ENCODE measurements around the gene SERPINB3. TPM values are rescaled to one million over a fixed set of nuclear protein-coding genes. Genes with fewer than 3 reads are reported as not detected.
"Not testable (repeated sequence)": the region's sequence is repeated elsewhere in the genome, so short reads cannot be mapped to it uniquely, and the experiment has no call there.

The SERPINB3 gene
- total RNA-seq, 1 donor from 2014 or later, result not detected

- H3K9me3 Mint-ChIP-seq; H3K4me3 Mint-ChIP-seq; H3K36me3 Mint-ChIP-seq (ENCODE audit: low read depth); intact Hi-C loops (cut with micrococcal nuclease); ATAC-seq (ENCODE audit: low read depth); H3K4me1 Mint-ChIP-seq; H3K27me3 Mint-ChIP-seq; POLR2A ChIA-PET; H3K27ac Mint-ChIP-seq; DNase-seq; CTCF ChIA-PET: not testable (repeated sequence)
Measured at GRCh38 chr18:63642668-63643356, 18.9 kb downstream of the SERPINB3 start.

GRCh38 chr18:63641157-63641680 lies 20.5 kb downstream of the SERPINB3 start:
- intact Hi-C loops (cut with micrococcal nuclease); H3K27ac Mint-ChIP-seq; H3K27me3 Mint-ChIP-seq; H3K4me1 Mint-ChIP-seq; DNase-seq; H3K9me3 Mint-ChIP-seq; CTCF ChIA-PET; ATAC-seq (ENCODE audit: low read depth); POLR2A ChIA-PET; H3K4me3 Mint-ChIP-seq; H3K36me3 Mint-ChIP-seq (ENCODE audit: low read depth): not testable (repeated sequence)

GRCh38 chr18:63637703-63638102 lies 24.0 kb downstream of the SERPINB3 start:
- DNase-seq, result no peak
- Mint-ChIP-seq H3K4me3 (no peak overlapping the region), H3K36me3 (ENCODE audit: low read depth) (no peaks in the 10 kb centered on the region), H3K9me3 (no peaks in the 10 kb centered on the region), H3K27ac (no peak overlapping the region), H3K27me3 (peaks cover 2% of the 10 kb centered on the region), H3K4me1 (no peaks in the 10 kb centered on the region)
- no peak for ATAC-seq (ENCODE audit: low read depth)
- intact Hi-C loops (cut with micrococcal nuclease), result no loop called here
- no peak for TF ChIP-seq CTCF (IDR thresholded peaks at IDR 0.05)
- CTCF ChIA-PET, result no interaction called here
- POLR2A ChIA-PET, result no interaction called here

GRCh38 chr18:63627819-63628218 lies 33.9 kb downstream of the SERPINB3 start:
- ChIA-PET POLR2A (no interaction called here), CTCF (no interaction called here)
- TF ChIP-seq CTCF (IDR thresholded peaks at IDR 0.05), result no peak
- DNase-seq (no peak), ATAC-seq (ENCODE audit: low read depth) (no peak)
- H3K27me3 Mint-ChIP-seq, result no peaks in the 10 kb centered on the region
- intact Hi-C loops (cut with micrococcal nuclease), result no loop called here
- peaks cover 43% of the 10 kb centered on the region for H3K9me3 Mint-ChIP-seq
- no peak overlapping the region for H3K27ac Mint-ChIP-seq
- H3K4me1 Mint-ChIP-seq, result no peaks in the 10 kb centered on the region
- H3K4me3 Mint-ChIP-seq, result no peak overlapping the region
- no peaks in the 10 kb centered on the region for H3K36me3 Mint-ChIP-seq (ENCODE audit: low read depth)

GRCh38 chr18:63626431-63626830 lies 35.3 kb downstream of the SERPINB3 start:
- Mint-ChIP-seq H3K4me3 (no peak overlapping the region), H3K27ac (no peak overlapping the region), H3K27me3 (no peaks in the 10 kb centered on the region), H3K9me3 (peaks cover 40% of the 10 kb centered on the region), H3K4me1 (no peaks in the 10 kb centered on the region), H3K36me3 (ENCODE audit: low read depth) (no peaks in the 10 kb centered on the region)
- DNase-seq, result no peak
- intact Hi-C loops (cut with micrococcal nuclease), result no loop called here
- no peak for ATAC-seq (ENCODE audit: low read depth)
- ChIA-PET POLR2A (no interaction called here), CTCF (no interaction called here)
- no peak for TF ChIP-seq CTCF (IDR thresholded peaks at IDR 0.05)

GRCh38 chr18:63624863-63625262 lies 36.8 kb downstream of the SERPINB3 start:
- no peak for DNase-seq
- H3K9me3 Mint-ChIP-seq, result peaks cover 35% of the 10 kb centered on the region
- no peak overlapping the region for H3K27ac Mint-ChIP-seq
- intact Hi-C loops (cut with micrococcal nuclease), result no loop called here
- no peaks in the 10 kb centered on the region for H3K27me3 Mint-ChIP-seq
- no peak overlapping the region for H3K4me3 Mint-ChIP-seq
- ChIA-PET POLR2A (no interaction called here), CTCF (no interaction called here)
- ATAC-seq (ENCODE audit: low read depth), result no peak
- no peaks in the 10 kb centered on the region for H3K36me3 Mint-ChIP-seq (ENCODE audit: low read depth)
- no peak for TF ChIP-seq CTCF (IDR thresholded peaks at IDR 0.05)
- H3K4me1 Mint-ChIP-seq, result no peaks in the 10 kb centered on the region
